Astrocyte of the spinal cord (primary cell): ENCODE results near the gene TRERF1.

Experiments used
- DNase-seq: peaks from one replicate; pipeline ENCODE4 v3.0.0; 2011; ENCODE audit warnings: low read depth, low spot score
- H3K4me3 ChIP-seq: 2 replicates; pipeline ENCODE4 v1.5.1; 2011; ENCODE audit warnings: low read depth, mild to moderate bottlenecking, low read length, moderate library complexity
- in situ Hi-C: cut with HindIII; loops from 2 replicates; pipeline ENCODE4 v1.10.0; 2017; ENCODE audit warnings: low sequenced_read_pairs
- TF ChIP-seq, protein P1 (sequence below): IDR thresholded peaks from 2 replicates; pipeline ENCODE4 v1.5.1; 2012; ENCODE audit warnings: low read depth, mild to moderate bottlenecking, low read length, inconsistent platforms

Gene TRERF1

DNA sequence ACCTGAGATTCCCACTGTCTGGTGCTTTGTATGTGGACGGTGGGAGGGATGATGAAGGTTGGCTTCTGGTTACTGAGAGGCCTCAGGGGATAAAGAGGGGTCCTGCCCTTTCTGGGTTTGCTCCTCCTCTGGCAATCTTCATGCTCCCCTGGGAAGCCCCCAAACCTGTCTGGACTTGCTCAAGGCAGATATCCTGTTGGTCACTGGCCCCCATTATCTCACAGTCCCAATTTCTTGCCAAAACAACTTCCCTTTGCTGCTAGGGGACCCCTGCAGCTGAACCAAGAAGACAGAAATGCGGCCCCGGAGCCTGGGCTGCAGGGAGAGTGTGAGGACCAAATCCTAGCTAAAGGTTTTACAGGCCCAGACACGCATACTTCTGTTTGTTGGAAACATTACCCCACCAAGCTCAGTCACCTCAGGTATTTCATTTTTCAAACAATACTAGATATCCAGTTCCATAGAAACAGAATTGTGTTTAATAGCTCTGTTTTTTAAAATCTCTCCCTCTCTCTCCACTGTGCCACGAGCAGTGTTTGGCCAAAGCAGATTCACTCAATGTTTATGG, 170.7 kb downstream of the TRERF1 start:
- H3K4me3 ChIP-seq = no peak overlapping the region
- in situ Hi-C loops = no loop called here

DNA sequence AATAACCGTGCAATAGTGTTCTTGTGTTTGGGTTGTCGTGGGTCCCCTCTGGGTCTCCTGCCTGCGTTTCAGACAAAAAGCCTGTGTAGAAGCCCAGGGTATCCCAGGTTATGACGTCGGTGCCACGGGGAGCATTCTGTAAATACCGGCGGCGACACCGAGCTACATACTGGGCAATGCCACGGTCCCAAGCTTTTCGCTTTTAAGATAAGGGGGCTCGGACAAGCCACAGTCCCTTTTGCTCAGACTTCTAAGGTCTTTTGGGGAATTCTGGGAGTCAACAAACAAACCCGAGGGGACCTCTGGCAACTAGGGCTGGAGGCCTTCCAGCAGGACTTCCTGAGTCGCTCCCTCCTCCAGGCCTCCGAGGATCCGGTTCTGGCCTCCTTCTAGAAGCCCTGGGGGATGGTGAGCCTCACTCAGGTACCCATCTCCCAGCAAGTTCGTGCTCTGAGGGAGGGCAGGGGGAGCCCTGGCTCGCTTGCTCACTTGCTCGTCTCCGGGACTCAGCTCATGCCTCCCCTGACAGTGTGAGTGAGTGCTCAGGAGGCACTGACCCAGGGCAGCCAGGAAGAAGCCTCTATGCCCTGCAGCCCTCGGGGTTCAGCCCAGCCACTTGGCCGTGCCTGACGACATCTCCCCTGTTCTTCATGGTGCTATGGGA, 171.6 kb downstream of the TRERF1 start:
- DNase-seq = peak; percentile 19
- in situ Hi-C loops = no loop called here
- H3K4me3 ChIP-seq = no peak overlapping the region

More for the DNA sequence above, 170.7 kb downstream of the TRERF1 start:
- TF ChIP-seq, protein P1, sequence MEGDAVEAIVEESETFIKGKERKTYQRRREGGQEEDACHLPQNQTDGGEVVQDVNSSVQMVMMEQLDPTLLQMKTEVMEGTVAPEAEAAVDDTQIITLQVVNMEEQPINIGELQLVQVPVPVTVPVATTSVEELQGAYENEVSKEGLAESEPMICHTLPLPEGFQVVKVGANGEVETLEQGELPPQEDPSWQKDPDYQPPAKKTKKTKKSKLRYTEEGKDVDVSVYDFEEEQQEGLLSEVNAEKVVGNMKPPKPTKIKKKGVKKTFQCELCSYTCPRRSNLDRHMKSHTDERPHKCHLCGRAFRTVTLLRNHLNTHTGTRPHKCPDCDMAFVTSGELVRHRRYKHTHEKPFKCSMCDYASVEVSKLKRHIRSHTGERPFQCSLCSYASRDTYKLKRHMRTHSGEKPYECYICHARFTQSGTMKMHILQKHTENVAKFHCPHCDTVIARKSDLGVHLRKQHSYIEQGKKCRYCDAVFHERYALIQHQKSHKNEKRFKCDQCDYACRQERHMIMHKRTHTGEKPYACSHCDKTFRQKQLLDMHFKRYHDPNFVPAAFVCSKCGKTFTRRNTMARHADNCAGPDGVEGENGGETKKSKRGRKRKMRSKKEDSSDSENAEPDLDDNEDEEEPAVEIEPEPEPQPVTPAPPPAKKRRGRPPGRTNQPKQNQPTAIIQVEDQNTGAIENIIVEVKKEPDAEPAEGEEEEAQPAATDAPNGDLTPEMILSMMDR = no peak
- DNase-seq = no peak

DNA sequence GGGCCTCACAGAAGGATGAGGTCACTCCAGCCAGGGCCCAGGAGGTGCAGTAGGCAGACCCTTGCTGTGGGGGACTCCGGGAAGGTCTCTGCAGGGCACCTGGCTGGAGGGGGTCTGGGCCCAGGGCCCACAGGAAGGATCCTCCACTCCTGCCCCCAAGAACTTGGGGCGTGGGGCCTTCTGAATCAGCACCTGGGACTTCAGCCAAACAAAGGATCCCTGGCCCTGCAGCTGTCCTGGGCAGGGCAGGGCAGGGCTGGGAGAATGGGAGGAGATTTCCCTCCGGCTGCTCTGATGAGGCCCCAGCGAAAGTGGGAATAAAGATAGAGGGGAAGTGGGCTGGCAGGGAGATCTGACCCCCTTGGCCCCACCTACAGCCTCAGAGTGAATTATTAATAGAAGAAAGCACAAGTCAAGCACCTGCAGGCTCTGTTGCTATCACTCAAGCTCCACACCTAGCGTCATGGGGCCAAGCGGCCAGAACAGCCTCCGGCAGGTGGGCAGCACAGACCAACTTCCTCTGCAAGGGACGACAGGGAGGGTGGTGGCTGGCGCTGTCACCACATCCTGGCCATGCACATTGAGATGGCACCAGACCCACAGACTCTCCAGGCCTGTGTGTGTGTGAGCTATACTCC, 172.5 kb downstream of the TRERF1 start:
- TF ChIP-seq, protein P1 = no peak
- H3K4me3 ChIP-seq = no peak overlapping the region
- in situ Hi-C loops = no loop called here

More for the DNA sequence above, 171.6 kb downstream of the TRERF1 start:
- TF ChIP-seq, protein P1 = no peak

DNA sequence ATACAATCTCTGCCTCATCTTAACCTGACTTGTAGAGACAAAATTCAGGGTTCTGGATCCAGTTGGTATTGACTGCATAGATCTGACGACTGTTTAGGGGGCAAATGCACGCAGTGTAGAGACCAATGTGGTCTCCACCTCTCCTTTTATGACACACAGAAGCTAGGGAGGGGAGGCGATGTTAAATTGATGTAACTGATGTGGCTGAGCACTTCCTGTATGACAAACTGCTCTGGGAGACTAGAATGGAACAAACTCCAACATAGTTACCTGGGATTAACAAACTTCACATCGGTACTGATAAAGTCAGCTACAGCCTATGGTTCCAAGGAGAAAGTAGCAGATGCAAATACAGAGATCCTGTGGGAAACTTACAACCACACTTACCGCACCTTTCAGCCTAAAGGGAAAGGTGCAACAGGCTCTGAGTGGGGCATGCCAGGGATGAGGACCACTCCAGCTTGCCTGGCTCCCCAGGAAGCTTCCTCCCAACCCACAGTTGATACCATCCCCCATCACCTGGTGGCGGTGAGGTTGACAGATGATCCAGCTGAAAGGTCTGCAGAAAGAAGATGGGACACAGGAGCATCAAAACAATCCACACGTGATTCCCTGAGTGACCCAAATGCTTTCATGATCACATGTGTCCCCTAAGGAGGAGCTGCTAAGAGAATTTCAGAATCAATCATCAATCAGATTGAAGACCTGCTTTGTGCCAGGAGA, 173.4 kb downstream of the TRERF1 start:
- TF ChIP-seq, protein P1 = no peak
- in situ Hi-C loops = no loop called here
- H3K4me3 ChIP-seq = no peak overlapping the region
- no peak for DNase-seq

More for the DNA sequence above, 172.5 kb downstream of the TRERF1 start:
- DNase-seq = peak; percentile 61

DNA sequence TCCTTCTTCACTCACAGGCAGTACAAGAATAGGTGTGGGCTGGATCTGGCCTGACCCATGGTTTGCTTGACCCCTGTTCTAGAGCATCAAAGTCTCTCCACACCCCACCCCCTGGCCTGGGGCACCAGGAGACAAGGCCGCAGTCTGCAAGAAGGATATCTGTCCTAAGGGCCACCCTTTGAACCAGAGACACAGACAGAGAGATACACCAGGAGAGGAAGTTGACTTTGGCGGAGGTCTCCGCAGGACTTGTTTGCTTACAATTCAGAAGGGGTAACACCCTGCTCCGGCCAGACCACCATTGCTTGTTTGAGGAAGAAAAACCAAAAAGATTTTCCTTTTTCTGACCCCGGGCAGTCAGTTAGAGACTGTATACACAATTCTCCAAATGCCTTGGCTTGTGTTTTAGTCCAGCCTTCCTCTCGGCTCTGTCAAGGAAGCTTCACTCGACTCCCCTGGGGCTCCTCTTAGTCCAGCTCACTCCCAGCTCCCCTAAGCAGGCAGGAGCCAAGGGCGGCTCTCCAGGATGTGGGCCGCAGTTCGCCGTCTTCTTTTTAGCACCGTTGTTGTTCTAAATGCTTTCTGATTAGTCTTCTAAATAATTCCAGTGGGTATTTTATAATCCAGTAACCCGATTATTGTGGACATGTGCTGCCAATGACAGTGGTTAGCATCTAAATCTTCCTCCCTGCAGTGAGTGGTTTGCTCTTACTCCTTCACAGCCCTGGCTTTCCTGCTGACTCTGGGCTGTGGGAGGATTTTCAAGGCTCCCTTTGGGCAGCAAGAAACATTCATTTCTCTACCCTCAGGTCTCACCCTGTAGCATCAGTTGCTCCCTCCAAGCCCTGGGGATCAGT, 175.5 kb downstream of the TRERF1 start:
- no peak overlapping the region for H3K4me3 ChIP-seq
- DNase-seq = peak; percentile 68
- TF ChIP-seq, protein P1 = no peak
- in situ Hi-C loops = no loop called here
